ENCODE measurements around the gene ITGA5.
"Not testable (repeated sequence)": the region's sequence is repeated elsewhere in the genome, so short reads cannot be mapped to it uniquely, and the experiment has no call there.

ITGA5 gene

GRCh38 chr12:54356228-54356627 lies 62.8 kb downstream of the ITGA5 start:
- no peak for TF ChIP-seq MAX (IDR thresholded peaks at IDR 0.05; ENCODE audit: low read depth, low read length)
- no peak for TF ChIP-seq MYC (IDR thresholded peaks at IDR 0.05; ENCODE audit: low read depth, low read length)
- no peak for TF ChIP-seq CTCF (IDR thresholded peaks at IDR 0.05; ENCODE audit: low read depth, low read length)
- TF ChIP-seq POLR2A (IDR thresholded peaks at IDR 0.05; ENCODE audit: extremely low read depth, insufficient read length), result no peak
- DNase-seq (ENCODE audit: low read depth), result no peak

GRCh38 chr12:54355104-54355815 lies 63.8 kb downstream of the ITGA5 start:
- no peak for DNase-seq (ENCODE audit: low read depth)
- no peak for TF ChIP-seq MAX (IDR thresholded peaks at IDR 0.05; ENCODE audit: low read depth, low read length)
- no peak for TF ChIP-seq CTCF (IDR thresholded peaks at IDR 0.05; ENCODE audit: low read depth, low read length)
- TF ChIP-seq POLR2A (IDR thresholded peaks at IDR 0.05; ENCODE audit: extremely low read depth, insufficient read length), result no peak
- TF ChIP-seq MYC (IDR thresholded peaks at IDR 0.05; ENCODE audit: low read depth, low read length), result no peak
- H3K4me3 ChIP-seq (ENCODE audit: low read depth, low read length), result no peak overlapping the region

More at GRCh38 chr12:54356228-54356627, 62.8 kb downstream of the ITGA5 start:
- no peak overlapping the region for H3K4me3 ChIP-seq (ENCODE audit: low read depth, low read length)

- DNase-seq (ENCODE audit: low read depth), result not testable (repeated sequence)
Measured at GRCh38 chr12:54354271-54354670, 64.8 kb downstream of the ITGA5 start.

GRCh38 chr12:54352891-54353874 lies 65.9 kb downstream of the ITGA5 start:
- H3K4me3 ChIP-seq (ENCODE audit: low read depth, low read length), result no peak overlapping the region
- TF ChIP-seq MAX (IDR thresholded peaks at IDR 0.05; ENCODE audit: low read depth, low read length) (no peak), POLR2A (IDR thresholded peaks at IDR 0.05; ENCODE audit: extremely low read depth, insufficient read length) (no peak), MYC (IDR thresholded peaks at IDR 0.05; ENCODE audit: low read depth, low read length) (no peak), CTCF (IDR thresholded peaks at IDR 0.05; ENCODE audit: low read depth, low read length) (no peak)
- no peak for DNase-seq (ENCODE audit: low read depth)

More at GRCh38 chr12:54354271-54354670, 64.8 kb downstream of the ITGA5 start:
- not testable (repeated sequence) for H3K4me3 ChIP-seq (ENCODE audit: low read depth, low read length)

GRCh38 chr12:54352022-54352531 lies 67.0 kb downstream of the ITGA5 start:
- DNase-seq (ENCODE audit: low read depth), result no peak
- TF ChIP-seq CTCF (IDR thresholded peaks at IDR 0.05; ENCODE audit: low read depth, low read length), result no peak
- TF ChIP-seq MYC (IDR thresholded peaks at IDR 0.05; ENCODE audit: low read depth, low read length), result no peak
- TF ChIP-seq MAX (IDR thresholded peaks at IDR 0.05; ENCODE audit: low read depth, low read length), result no peak
- TF ChIP-seq POLR2A (IDR thresholded peaks at IDR 0.05; ENCODE audit: extremely low read depth, insufficient read length), result no peak
- H3K4me3 ChIP-seq (ENCODE audit: low read depth, low read length), result no peak overlapping the region

- TF ChIP-seq CTCF (IDR thresholded peaks at IDR 0.05; ENCODE audit: low read depth, low read length) (no peak), POLR2A (IDR thresholded peaks at IDR 0.05; ENCODE audit: extremely low read depth, insufficient read length) (no peak), MAX (IDR thresholded peaks at IDR 0.05; ENCODE audit: low read depth, low read length) (no peak), MYC (IDR thresholded peaks at IDR 0.05; ENCODE audit: low read depth, low read length) (no peak)
- DNase-seq (ENCODE audit: low read depth), result no peak
Measured at GRCh38 chr12:54351341-54351740, 67.7 kb downstream of the ITGA5 start.

More at GRCh38 chr12:54351341-54351740, 67.7 kb downstream of the ITGA5 start:
- H3K4me3 ChIP-seq (ENCODE audit: low read depth, low read length), result no peak overlapping the region

Data from NB4 (cell line).